CD14-positive monocyte (primary cell): ENCODE data around the gene PIK3IP1. TPM values are rescaled to one million over a fixed set of nuclear protein-coding genes. Genes with fewer than 3 reads are reported as not detected.

Source experiments
- DNase-seq, 3 donors: peaks; one replicate each; pipeline ENCODE4 v3.0.0-alpha.2; 2011 to 2022
- H2AFZ ChIP-seq: 2 replicates; pipeline ENCODE4 v1.6.0; 2012; ENCODE audit warnings: mild to moderate bottlenecking, low read depth, low read length, inconsistent platforms; ENCODE audit not compliant: insufficient read depth, poor library complexity, severe bottlenecking
- H3K27ac ChIP-seq, 2 donors: 1 replicate in 1 of 2; 2 replicates in 1 of 2; pipeline ENCODE4 v1.5.1; 2012 to 2013; ENCODE audit warnings: low read length in 2 of 2, control low read depth in 1 of 2, inconsistent platforms in 1 of 2, low read depth in 1 of 2, mild to moderate bottlenecking in 1 of 2
- H3K27me3 ChIP-seq, 2 donors: one replicate each; pipeline versions ENCODE4 v1.6.0 to v1.6.1; 2011 to 2013; ENCODE audit warnings: low read length in 2 of 2; ENCODE audit not compliant: control insufficient read depth in 2 of 2, insufficient read depth in 2 of 2
- H3K36me3 ChIP-seq, 2 donors: replicated peaks in 1 of 2; 1 replicate in 1 of 2; 2 replicates in 1 of 2; pipeline versions ENCODE4 v1.5.1 to v1.6.1; 2012 to 2013; ENCODE audit warnings: low read length in 2 of 2, control low read depth in 1 of 2, inconsistent platforms in 1 of 2, mild to moderate bottlenecking in 1 of 2; ENCODE audit not compliant: insufficient read depth in 2 of 2, control insufficient read depth in 1 of 2
- H3K4me1 ChIP-seq, 2 donors: 1 replicate in 1 of 2; 2 replicates in 1 of 2; pipeline versions ENCODE4 v1.5.1 to v1.6.1; 2012 to 2013; ENCODE audit warnings: low read length in 2 of 2, control low read depth in 1 of 2, inconsistent platforms in 1 of 2, mild to moderate bottlenecking in 1 of 2, moderate library complexity in 1 of 2; ENCODE audit not compliant: insufficient read depth in 2 of 2, control insufficient read depth in 1 of 2
- H3K4me2 ChIP-seq: replicated peaks from 2 replicates; pipeline ENCODE3; 2012; ENCODE audit warnings: low read length, moderate library complexity, mild to moderate bottlenecking; ENCODE audit not compliant: poor library complexity, severe bottlenecking; ENCODE audit errors: extremely low read depth
- H3K4me3 ChIP-seq, 3 experiments: fragments of 200-600 bp in 1 of 3; sonication (generic) in 1 of 3; replicated peaks in 1 of 3; 1 replicate in 2 of 3; 2 replicates in 1 of 3; pipeline ENCODE4 v1.5.1; 2011 to 2013; ENCODE audit warnings: low read length in 3 of 3, mild to moderate bottlenecking in 3 of 3, control low read depth in 2 of 3, low read depth in 2 of 3, inconsistent platforms in 1 of 3, moderate library complexity in 1 of 3
- H3K79me2 ChIP-seq: 2 replicates; pipeline ENCODE4 v1.6.0; 2012; ENCODE audit warnings: mild to moderate bottlenecking, control low read depth, inconsistent platforms, low read length, moderate library complexity; ENCODE audit not compliant: insufficient read depth
- H3K9ac ChIP-seq: 2 replicates; pipeline ENCODE4 v1.6.0; 2017; ENCODE audit warnings: low read length, mild to moderate bottlenecking; ENCODE audit not compliant: insufficient read depth, poor library complexity, severe bottlenecking
- H3K9me3 ChIP-seq, 2 donors: replicated peaks in 1 of 2; 1 replicate in 1 of 2; 2 replicates in 1 of 2; pipeline versions ENCODE4 v1.5.1 to v1.6.1; 2012 to 2013; ENCODE audit warnings: low read length in 2 of 2, control low read depth in 1 of 2; ENCODE audit not compliant: control insufficient read depth in 1 of 2, insufficient read depth in 1 of 2
- H4K20me1 ChIP-seq: 2 replicates; pipeline ENCODE4 v1.6.0; 2012; ENCODE audit warnings: mild to moderate bottlenecking, low read length, control low read depth, moderate library complexity; ENCODE audit not compliant: insufficient read depth
- H3K27ac Mint-ChIP-seq, 7 donors: one replicate each; pipeline ENCODE4 v1.8.0; 2020; ENCODE audit warnings: mild to moderate bottlenecking in 7 of 7, mixed read lengths in 7 of 7, moderate library complexity in 6 of 7, inconsistent platforms in 2 of 7
- H3K27me3 Mint-ChIP-seq, 3 donors: one replicate each; pipeline ENCODE4 v1.8.0; 2021 to 2022; ENCODE audit warnings: low read depth in 3 of 3, mild to moderate bottlenecking in 3 of 3, mixed read lengths in 3 of 3, moderate library complexity in 3 of 3, inconsistent platforms in 1 of 3
- H3K36me3 Mint-ChIP-seq, 2 donors: one replicate each; pipeline ENCODE4 v1.8.0; 2020; ENCODE audit warnings: mixed read lengths in 2 of 2, inconsistent platforms in 1 of 2, mild to moderate bottlenecking in 1 of 2
- H3K4me1 Mint-ChIP-seq: one replicate; pipeline ENCODE4 v1.8.0; 2020; ENCODE audit warnings: mild to moderate bottlenecking, mixed read lengths
- H3K4me3 Mint-ChIP-seq, 2 donors: one replicate each; pipeline ENCODE4 v1.8.0; 2020; ENCODE audit warnings: mild to moderate bottlenecking in 2 of 2, mixed read lengths in 2 of 2, moderate library complexity in 1 of 2
- H3K9me3 Mint-ChIP-seq, 7 donors: one replicate each; pipeline ENCODE4 v1.8.0; 2020 to 2022; ENCODE audit warnings: mixed read lengths in 7 of 7, mild to moderate bottlenecking in 6 of 7, moderate library complexity in 6 of 7, inconsistent platforms in 2 of 7
- CTCF ChIP-seq: fragments of 200-600 bp; IDR thresholded peaks from one replicate; pipeline ENCODE4 v1.8.0; 2022; ENCODE audit warnings: antibody characterized with exemption, mild to moderate bottlenecking
- WGBS: methylation state at CpG from one replicate; pipeline ENCODE4 v1.1.5; 2013; ENCODE audit warnings: missing lambda C conversion rate; ENCODE audit not compliant: insufficient coverage; 5-methylcytosine and 5-hydroxymethylcytosine counted together
- intact Hi-C, 2 donors: fragments of 100-400 bp; cut with micrococcal nuclease; formaldehyde crosslinking; loops; one replicate each; pipeline versions ENCODE4 v1.15.0 to v1.15.1; 2023
- polyA plus RNA-seq, 3 donors: library from polyadenylated mRNA; depleted of rRNA in 1 of 3; unstranded in 2 of 3; stranded (reverse) in 1 of 3; fragments of 300-500 nt in 2 of 3; fragments of >200 nt in 1 of 3; fragmentation: Illumina TruSeq in 2 of 3; gene quantifications; 1 replicate in 2 of 3; 2 replicates in 1 of 3; pipeline ENCODE4 v1.2.3, GENCODE V29; 2012 to 2021

PIK3IP1 gene
- polyA plus RNA-seq, 3 donors, result 21.8 to 37.3 (median 21.9) TPM

- no peak overlapping the region for H3K27ac ChIP-seq
- Mint-ChIP-seq H3K4me3 (no peak overlapping the region), H3K27me3 (no peaks in the 10 kb centered on the region), H3K4me1 (peaks cover 4% of the 10 kb centered on the region), H3K36me3 (peaks cover 27 to 41% of the 10 kb centered on the region in 2 donors), H3K27ac (peak overlapping the region in 4 of 7 donors; percentile 22 to 76 (median 43)), H3K9me3 (peaks cover 0 to 1% (median 0%) of the 10 kb centered on the region in 7 donors)
- TF ChIP-seq CTCF, result no peak
- no peak overlapping the region for H2AFZ ChIP-seq
- H3K4me1 ChIP-seq, result no peaks in the 10 kb centered on the region
- H3K36me3 ChIP-seq, result peaks cover 7 to 69% of the 10 kb centered on the region in 2 donors
- no peak overlapping the region for H3K9ac ChIP-seq
- no peaks in the 10 kb centered on the region for H3K9me3 ChIP-seq
- no peak overlapping the region for H3K4me2 ChIP-seq
- 77% methylated on average over 1 of the region's 1 CpG for WGBS
- DNase-seq, result peak in 1 of 3 donors; percentile 45
- H3K4me3 ChIP-seq, result no peak overlapping the region
- intact Hi-C loops, result no loop called here
- H4K20me1 ChIP-seq, result peaks cover 22% of the 10 kb centered on the region
- H3K27me3 ChIP-seq, result no peaks in the 10 kb centered on the region
- H3K79me2 ChIP-seq, result peaks cover 16% of the 10 kb centered on the region
Measured at GRCh38 chr22:31241200-31241599, 51.1 kb downstream of the PIK3IP1 start.

- Histone ChIP-seq H3K79me2 (peaks cover 24% of the 10 kb centered on the region), H2AFZ (no peak overlapping the region), H3K27ac (no peak overlapping the region), H3K9ac (no peak overlapping the region), H3K4me2 (no peak overlapping the region), H3K4me3 (no peak overlapping the region), H3K4me1 (peaks cover 11% of the 10 kb centered on the region in 2 donors), H3K27me3 (no peaks in the 10 kb centered on the region), H4K20me1 (peaks cover 19% of the 10 kb centered on the region), H3K36me3 (peaks cover 7 to 66% of the 10 kb centered on the region in 2 donors), H3K9me3 (no peaks in the 10 kb centered on the region)
- Mint-ChIP-seq H3K9me3 (peaks cover 0 to 1% (median 0%) of the 10 kb centered on the region in 7 donors), H3K4me1 (peaks cover 14% of the 10 kb centered on the region), H3K27ac (peak overlapping the region in 2 of 7 donors; percentile 7 to 23), H3K36me3 (peaks cover 28 to 45% of the 10 kb centered on the region in 2 donors), H3K27me3 (peaks cover 0 to 2% (median 0%) of the 10 kb centered on the region in 3 donors), H3K4me3 (no peak overlapping the region)
- intact Hi-C loops, result loop anchor here in 1 of 2 donors (10.0 kb wide), 2 partner anchors 135 to 275 kb away; partner anchors contain the start of genes MORC2, SELENOM and TUG1
- no peak for DNase-seq
- WGBS, result no CpG with 5 or more reads among the region's 6 CpGs
- no peak for TF ChIP-seq CTCF
Measured at GRCh38 chr22:31239771-31240370, 52.4 kb downstream of the PIK3IP1 start.
